Pons (tissue), 1 donor: Measurements from ENCODE around the gene ARID2.

Experiments used
- DNase-seq: peaks from one replicate; pipeline ENCODE4 v3.0.0-alpha.2; 2016; ENCODE audit warnings: low spot score

ARID2 gene

DNA sequence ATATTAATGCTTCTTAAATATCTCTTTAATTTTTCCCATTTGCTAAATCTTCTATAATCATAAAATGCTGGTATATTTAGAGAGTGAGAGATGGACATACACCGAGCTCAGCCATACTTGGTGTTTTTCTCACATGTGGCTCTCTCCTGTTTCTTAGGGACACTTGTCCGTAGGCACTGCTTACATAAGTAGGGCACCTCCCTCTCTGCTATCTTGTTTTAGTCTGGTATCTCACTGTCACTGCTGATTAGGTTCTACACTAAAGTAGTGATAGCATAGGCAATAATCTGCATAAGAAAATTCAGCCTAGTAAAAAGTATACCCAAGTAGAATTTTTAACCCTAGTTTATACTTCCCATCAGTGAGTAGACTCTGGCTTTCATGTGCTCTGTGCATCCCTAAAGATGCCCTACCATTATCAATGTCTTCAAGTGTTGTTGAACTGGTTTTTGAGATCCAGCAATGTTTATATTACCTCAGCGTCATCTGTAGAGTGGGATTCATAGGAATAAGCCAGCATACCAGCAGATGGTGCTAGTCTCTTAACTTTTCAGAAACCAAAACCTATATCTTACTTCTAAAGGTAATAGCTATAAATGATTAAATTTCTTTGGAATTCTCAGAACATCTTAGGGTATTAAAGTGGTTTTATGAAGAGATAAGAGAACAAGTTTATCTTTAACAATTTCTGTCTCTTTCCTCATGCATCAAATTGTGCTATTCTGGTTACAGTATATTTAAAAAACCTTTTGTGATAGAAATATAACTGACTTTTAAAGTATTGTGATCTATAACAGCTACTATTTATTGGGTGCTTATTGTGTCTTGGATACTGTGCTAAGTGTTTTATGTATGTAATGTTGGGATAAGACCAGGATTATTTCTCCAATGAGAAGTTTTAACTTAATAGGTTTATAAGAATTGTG is 32.9 kb downstream of the ARID2 start:
- peak; percentile 76 for DNase-seq

- DNase-seq = no peak
Observed at GRCh38 chr12:45763381-45763780, 33.9 kb downstream of the ARID2 start.

GRCh38 chr12:45768194-45768593 is 38.7 kb downstream of the ARID2 start:
- peak; percentile 61 for DNase-seq

GRCh38 chr12:45773747-45774146 is 44.2 kb downstream of the ARID2 start:
- DNase-seq = no peak

- DNase-seq = no peak
Observed at GRCh38 chr12:45774508-45775162, 45.1 kb downstream of the ARID2 start.

DNA sequence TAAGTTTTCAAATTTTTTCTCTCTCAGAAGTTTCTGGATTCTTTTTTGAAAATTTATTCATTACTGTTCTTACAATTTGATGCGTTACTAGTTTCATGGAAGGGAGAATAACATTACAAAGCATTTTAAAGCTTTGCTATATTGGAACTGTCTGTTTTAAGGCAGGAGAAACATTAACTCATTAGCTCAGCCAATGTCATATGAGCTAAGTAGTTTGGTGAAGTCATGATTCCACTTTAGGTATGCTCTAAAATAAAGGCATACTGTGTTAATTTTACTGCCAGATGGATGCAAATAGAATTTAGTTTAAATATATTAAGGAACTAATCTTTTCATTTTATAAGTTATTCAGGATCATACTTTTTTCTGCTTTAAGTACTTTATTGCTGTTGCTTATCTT is 46.0 kb downstream of the ARID2 start:
- no peak for DNase-seq

DNA sequence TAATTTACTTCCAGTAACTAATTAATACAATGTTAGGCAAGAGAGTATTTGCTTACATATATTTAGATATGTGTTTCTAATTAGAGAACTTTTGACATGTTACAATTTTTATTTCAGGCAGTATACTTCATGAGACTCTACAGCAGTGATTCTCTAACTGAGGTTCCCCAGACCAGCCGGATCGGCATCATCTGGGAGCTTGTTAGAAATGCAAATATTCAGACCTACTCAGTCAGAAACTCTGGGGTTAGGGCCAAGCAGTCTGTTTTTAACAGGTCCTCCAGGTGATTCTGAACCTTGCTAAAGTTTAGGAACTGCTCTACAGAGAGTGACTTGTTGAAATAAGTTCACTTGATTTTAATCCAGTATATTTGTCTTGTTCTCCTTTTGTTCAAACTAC is 46.5 kb downstream of the ARID2 start:
- no peak for DNase-seq

- no peak for DNase-seq
Observed at GRCh38 chr12:45779936-45780335, 50.4 kb downstream of the ARID2 start.

GRCh38 chr12:45781080-45781479 is 51.6 kb downstream of the ARID2 start:
- no peak for DNase-seq

DNA sequence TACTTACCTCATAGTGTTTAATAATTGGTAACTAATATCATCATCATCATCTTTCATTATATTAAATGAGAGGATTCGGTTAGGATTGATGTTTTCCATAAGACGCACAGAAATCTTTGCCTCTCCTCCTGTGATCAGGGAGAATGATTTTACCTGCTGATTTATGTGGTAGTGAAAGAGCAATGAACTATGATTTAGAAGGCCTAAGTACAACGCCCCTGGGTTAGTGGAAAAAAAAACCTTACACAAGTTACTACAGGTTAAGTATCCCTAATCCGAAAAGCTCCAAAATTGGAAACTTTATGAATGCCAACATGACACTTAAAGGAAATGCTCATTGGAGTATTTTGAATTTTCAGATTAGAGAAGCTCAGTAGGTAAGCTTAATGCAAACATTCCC is 55.8 kb downstream of the ARID2 start:
- no peak for DNase-seq

- DNase-seq = no peak
Observed at GRCh38 chr12:45789025-45789424, 59.5 kb downstream of the ARID2 start.

DNA sequence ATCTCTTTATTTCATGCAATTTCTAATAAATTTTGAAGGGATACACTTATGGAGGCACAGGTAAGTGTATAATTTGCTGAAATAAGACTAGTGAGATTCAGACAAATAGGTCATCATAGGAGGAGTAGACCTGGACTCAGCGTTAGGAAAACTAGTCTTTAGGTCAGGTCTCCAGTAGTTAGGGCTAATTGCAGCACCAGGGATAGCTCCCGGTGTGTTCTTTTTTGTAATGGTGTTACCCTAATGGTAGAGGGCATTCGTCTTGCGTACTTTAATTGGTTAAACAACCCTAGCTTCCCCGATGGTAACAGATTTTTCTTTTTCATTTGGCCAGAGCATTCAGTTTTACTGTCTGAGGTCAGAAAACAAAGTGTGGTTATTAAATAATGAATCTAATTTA is 64.9 kb downstream of the ARID2 start:
- no peak for DNase-seq

DNA sequence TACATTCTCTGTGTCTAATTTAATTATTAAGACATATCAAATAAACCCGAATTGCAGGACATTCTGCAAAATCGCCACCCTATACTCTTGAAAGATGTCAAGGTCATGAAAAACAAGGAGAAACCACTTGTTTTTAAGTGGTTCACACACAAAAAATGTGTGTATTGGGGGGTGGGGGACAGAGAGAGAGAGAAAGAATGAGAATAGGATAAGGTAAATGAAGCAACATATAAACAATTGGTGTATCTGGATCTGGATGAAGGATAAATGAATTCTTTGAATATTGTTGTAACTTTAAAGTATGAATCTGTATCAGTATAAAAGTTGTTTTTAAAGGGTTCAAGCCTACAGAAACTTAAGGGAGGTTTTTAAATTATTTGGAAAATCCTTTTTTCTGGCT is 72.1 kb downstream of the ARID2 start:
- DNase-seq = no peak

- DNase-seq = no peak
Observed at GRCh38 chr12:45803111-45803510, 73.6 kb downstream of the ARID2 start.

DNA sequence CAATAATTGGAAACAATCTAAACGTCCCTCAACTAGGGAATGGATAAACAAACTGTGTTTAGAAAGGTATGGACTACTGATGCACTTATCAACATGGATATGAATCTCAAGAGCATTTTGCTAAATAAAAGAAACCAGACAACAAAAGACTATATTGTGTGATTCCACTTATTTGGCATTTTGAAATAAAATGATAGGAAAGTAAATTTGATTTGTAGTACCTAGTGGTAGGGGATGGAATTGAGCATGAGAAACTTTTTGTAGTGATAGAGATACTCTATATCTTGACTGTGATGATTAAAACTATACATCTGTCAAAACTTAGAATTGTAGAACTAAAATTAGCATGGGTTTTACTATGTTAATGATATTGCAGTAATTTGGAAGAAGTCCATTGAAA is 87.1 kb downstream of the ARID2 start:
- no peak for DNase-seq

GRCh38 chr12:45827974-45828373 is 98.5 kb downstream of the ARID2 start:
- DNase-seq = no peak

DNA sequence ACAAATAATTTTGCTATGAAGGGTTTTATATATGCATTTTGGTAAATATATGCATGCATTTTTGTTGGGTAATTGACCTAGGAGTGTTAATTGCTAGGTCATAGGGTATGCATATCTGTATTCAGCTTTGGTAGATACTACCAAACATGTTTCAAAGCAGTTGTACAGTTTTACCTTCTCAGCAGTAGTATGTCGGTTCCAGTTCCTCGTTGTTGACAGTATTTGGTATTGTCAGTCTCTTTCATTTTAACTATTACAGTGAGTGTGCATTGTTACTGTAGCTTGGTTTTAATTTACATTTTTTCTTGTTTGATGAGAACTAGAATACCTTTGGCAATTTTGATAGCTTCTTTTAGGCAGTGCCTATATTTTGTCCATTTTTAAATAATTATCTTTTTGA is 98.9 kb downstream of the ARID2 start:
- DNase-seq = no peak

- DNase-seq = no peak
Observed at GRCh38 chr12:45831590-45831989, 102.1 kb downstream of the ARID2 start.

- no peak for DNase-seq
Observed at GRCh38 chr12:45833401-45833800, 103.9 kb downstream of the ARID2 start.

GRCh38 chr12:45834809-45835208 is 105.3 kb downstream of the ARID2 start:
- no peak for DNase-seq

GRCh38 chr12:45839917-45840316 is 110.4 kb downstream of the ARID2 start:
- DNase-seq = no peak

GRCh38 chr12:45849289-45849688 is 119.8 kb downstream of the ARID2 start:
- DNase-seq = no peak

DNA sequence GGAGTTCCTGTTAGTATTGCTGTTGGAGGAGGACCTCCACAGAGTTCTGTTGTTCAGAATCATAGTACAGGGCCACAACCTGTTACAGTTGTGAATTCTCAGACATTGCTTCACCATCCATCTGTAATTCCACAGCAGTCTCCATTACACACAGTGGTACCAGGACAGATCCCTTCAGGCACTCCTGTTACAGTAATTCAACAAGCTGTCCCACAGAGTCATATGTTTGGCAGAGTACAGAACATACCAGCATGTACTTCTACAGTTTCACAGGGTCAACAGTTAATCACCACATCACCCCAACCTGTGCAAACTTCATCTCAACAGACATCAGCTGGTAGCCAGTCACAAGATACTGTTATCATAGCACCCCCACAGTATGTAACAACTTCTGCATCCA is 120.8 kb downstream of the ARID2 start:
- no peak for DNase-seq

DNA sequence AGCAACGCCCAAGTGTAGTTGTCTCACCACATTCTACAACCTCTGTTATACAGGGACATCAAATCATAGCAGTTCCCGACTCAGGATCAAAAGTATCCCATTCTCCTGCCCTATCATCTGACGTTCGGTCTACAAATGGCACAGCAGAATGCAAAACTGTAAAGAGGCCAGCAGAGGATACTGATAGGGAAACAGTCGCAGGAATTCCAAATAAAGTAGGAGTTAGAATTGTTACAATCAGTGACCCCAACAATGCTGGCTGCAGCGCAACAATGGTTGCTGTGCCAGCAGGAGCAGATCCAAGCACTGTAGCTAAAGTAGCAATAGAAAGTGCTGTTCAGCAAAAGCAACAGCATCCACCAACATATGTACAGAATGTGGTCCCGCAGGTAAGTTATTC is 123.0 kb downstream of the ARID2 start:
- no peak for DNase-seq
